Prostate gland (tissue), 2 donors: ENCODE data around the gene RGS11. TPM values are rescaled to one million over a fixed set of nuclear protein-coding genes. Genes with fewer than 3 reads are reported as not detected.
"Not testable (repeated sequence)": the region's sequence is repeated elsewhere in the genome, so short reads cannot be mapped to it uniquely, and the experiment has no call there.

Source experiments
- DNase-seq: peaks from one replicate; pipeline ENCODE4 v3.0.0-alpha.2; 2019; ENCODE audit warnings: low spot score
- H3K27ac ChIP-seq, 2 donors: fragments of 200-600 bp; sonication (generic); 2 replicates each; pipeline ENCODE4 v1.5.1; 2017 to 2019
- H3K27me3 ChIP-seq: fragments of 200-600 bp; sonication (generic); replicated peaks from 2 replicates; pipeline ENCODE4 v1.5.1; 2019; ENCODE audit not compliant: insufficient read depth
- H3K36me3 ChIP-seq, 2 donors: fragments of 200-600 bp; sonication (generic); 1 replicate in 1 of 2; 2 replicates in 1 of 2; pipeline versions ENCODE4 v1.5.1 to v1.8.1; 2017 to 2019
- H3K4me1 ChIP-seq: fragments of 200-600 bp; sonication (generic); replicated peaks from 2 replicates; pipeline ENCODE4 v1.5.1; 2019
- H3K4me3 ChIP-seq, 2 donors: fragments of 200-600 bp; sonication (generic); 2 replicates each; pipeline ENCODE4 v1.5.1; 2017 to 2019
- H3K9me3 ChIP-seq: fragments of 200-600 bp; sonication (generic); 2 replicates; pipeline ENCODE4 v1.5.1; 2017
- POLR2A ChIP-seq: fragments of 450-650 bp; IDR thresholded peaks from one replicate; pipeline ENCODE4 v1.6.1; 2016; ENCODE audit warnings: antibody characterized with exemption, mild to moderate bottlenecking
- POLR2AphosphoS5 ChIP-seq: sonication (generic); formaldehyde crosslinking; IDR thresholded peaks from one replicate; pipeline ENCODE4 v1.6.1; 2017; ENCODE audit warnings: antibody characterized with exemption
- WGBS: methylation state at CpG from one replicate; pipeline ENCODE4 v1.1.5; 2018; 5-methylcytosine and 5-hydroxymethylcytosine counted together
- intact Hi-C: fragments of 100-400 bp; cut with DNase I; formaldehyde crosslinking; loops from one replicate; pipeline ENCODE4 v1.14.2; 2022
- total RNA-seq, 2 donors: library from RNA; depleted of rRNA; stranded (reverse); fragments of >200 nt; gene quantifications; one replicate each; pipeline ENCODE4 v1.1.0, GENCODE V29; 2016
- TF ChIP-seq, protein P1 (sequence below), 4 experiments: fragments of 200-600 bp in 2 of 4; fragments of 450-650 bp in 2 of 4; sonication (generic) in 2 of 4; IDR thresholded peaks; 1 replicate in 3 of 4; 2 replicates in 1 of 4; pipeline ENCODE4 v1.5.1; 2016 to 2019; ENCODE audit warnings: antibody characterized with exemption in 4 of 4, mild to moderate bottlenecking in 2 of 4, moderate library complexity in 2 of 4

RGS11 gene
- total RNA-seq, 2 donors from 2014 or later, result 2.3 to 5.9 TPM

DNA sequence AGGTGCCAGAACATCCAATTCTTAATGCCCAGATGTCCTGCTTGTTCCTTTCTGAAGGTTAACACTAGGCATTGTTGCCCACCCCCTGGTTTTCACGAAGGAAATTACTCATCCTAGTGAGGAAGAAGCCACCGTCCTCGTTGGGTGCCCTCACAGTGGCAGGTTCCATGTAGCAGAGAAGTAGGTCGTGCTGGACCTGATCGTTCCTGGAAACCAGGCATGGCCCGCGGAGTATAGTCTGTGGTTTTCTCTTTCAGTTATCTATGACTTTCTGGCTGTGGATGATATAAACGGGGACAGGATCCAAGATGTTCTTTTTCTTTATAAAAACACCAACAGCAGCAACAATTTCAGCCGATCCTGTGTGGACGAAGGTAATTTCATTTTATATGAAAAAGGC lies 16.5 kb downstream of the RGS11 start:
- Histone ChIP-seq H3K36me3 (peaks cover 17% of the 10 kb centered on the region in 2 donors), H3K4me3 (no peak overlapping the region), H3K27me3 (no peaks in the 10 kb centered on the region), H3K4me1 (no peaks in the 10 kb centered on the region), H3K27ac (no peak overlapping the region), H3K9me3 (no peaks in the 10 kb centered on the region)
- intact Hi-C loops, result no loop called here
- no peak for DNase-seq
- WGBS, result 81% methylated on average over 10 of the region's 10 CpGs
- TF ChIP-seq POLR2AphosphoS5, result no peak
- no peak for TF ChIP-seq POLR2A
- TF ChIP-seq, protein P1, sequence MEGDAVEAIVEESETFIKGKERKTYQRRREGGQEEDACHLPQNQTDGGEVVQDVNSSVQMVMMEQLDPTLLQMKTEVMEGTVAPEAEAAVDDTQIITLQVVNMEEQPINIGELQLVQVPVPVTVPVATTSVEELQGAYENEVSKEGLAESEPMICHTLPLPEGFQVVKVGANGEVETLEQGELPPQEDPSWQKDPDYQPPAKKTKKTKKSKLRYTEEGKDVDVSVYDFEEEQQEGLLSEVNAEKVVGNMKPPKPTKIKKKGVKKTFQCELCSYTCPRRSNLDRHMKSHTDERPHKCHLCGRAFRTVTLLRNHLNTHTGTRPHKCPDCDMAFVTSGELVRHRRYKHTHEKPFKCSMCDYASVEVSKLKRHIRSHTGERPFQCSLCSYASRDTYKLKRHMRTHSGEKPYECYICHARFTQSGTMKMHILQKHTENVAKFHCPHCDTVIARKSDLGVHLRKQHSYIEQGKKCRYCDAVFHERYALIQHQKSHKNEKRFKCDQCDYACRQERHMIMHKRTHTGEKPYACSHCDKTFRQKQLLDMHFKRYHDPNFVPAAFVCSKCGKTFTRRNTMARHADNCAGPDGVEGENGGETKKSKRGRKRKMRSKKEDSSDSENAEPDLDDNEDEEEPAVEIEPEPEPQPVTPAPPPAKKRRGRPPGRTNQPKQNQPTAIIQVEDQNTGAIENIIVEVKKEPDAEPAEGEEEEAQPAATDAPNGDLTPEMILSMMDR (IDR thresholded peaks at IDR 0.05), result no peak

DNA sequence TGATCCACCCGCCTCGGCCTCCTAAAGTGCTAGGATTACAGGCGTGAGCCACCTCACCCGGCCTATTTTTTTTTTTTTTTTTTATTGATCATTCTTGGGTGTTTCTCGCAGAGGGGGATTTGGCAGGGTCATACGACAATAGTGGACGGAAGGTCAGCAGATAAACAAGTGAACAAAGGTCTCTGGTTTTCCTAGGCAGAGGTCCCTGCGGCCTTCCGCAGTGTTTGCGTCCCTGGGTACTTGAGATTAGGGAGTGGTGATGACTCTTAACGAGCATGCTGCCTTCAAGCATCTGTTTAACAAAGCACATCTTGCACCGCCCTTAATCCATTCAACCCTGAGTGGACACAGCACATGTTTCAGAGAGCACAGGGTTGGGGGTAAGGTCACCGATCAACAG lies 17.7 kb downstream of the RGS11 start:
- H3K4me3 ChIP-seq, DNase-seq, H3K27ac ChIP-seq, intact Hi-C loops, H3K4me1 ChIP-seq, H3K9me3 ChIP-seq, H3K27me3 ChIP-seq: not testable (repeated sequence)
- H3K36me3 ChIP-seq, result peaks cover 6 to 17% of the 10 kb centered on the region in 2 donors
- WGBS, result 94% methylated on average over 13 of the region's 13 CpGs

DNA sequence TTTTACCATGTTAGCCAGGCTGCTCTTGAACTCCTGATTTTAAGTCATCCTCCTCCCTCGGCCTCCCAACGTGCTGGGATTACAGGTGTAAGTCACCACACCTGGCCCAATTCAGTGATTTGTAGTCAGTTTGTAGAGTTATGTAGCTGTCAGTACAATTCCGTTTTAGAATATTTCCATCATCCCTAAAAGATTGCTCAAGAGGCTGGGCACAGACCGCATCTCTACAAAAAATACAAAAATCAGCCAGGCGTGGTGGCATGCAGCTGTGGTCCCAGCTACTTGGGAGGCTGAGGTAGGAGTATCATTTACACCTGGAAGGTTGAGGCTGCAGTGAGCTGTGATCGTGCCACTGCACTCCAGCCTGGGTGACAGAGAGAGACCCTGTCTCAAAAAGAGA lies 20.6 kb downstream of the RGS11 start:
- no peaks in the 10 kb centered on the region for H3K27me3 ChIP-seq

DNA sequence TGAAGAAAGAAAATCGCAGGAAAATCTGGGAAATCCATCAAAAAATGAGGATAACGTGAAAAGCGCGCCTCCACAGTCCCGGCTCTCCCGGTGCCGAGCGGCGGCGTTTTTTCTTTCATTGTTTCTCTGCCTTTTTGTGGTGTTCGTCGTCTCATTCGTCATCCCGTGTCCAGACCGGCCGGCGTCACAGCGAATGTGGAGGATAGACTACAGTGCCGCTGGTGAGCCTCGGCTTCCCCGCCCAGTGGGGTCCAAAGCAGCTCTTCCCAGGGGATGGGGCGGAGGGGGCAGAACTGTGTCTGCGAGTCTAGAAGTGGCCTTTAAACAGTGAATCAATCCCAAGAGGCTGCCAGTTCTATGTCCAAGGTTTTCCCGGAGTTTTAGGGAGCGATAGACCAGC lies 21.3 kb downstream of the RGS11 start:
- WGBS, result 98% methylated on average over 25 of the region's 25 CpGs
- TF ChIP-seq, protein P1 (IDR thresholded peaks at IDR 0.05), result no peak
- TF ChIP-seq POLR2A, result no peak
- TF ChIP-seq POLR2AphosphoS5, result no peak
- Histone ChIP-seq H3K36me3 (peaks cover 0 to 8% of the 10 kb centered on the region in 2 donors), H3K27me3 (no peaks in the 10 kb centered on the region), H3K9me3 (no peaks in the 10 kb centered on the region), H3K4me1 (no peaks in the 10 kb centered on the region), H3K27ac (no peak overlapping the region), H3K4me3 (no peak overlapping the region)
- DNase-seq, result no peak
- intact Hi-C loops, result no loop called here

More for the DNA sequence above, 20.6 kb downstream of the RGS11 start:
- Histone ChIP-seq H3K4me1 (no peaks in the 10 kb centered on the region), H3K27ac (no peak overlapping the region), H3K36me3 (peaks cover 0 to 13% of the 10 kb centered on the region in 2 donors), H3K4me3 (no peak overlapping the region), H3K9me3 (no peaks in the 10 kb centered on the region)
- TF ChIP-seq POLR2AphosphoS5 (no peak), POLR2A (no peak)
- TF ChIP-seq, protein P1 (IDR thresholded peaks at IDR 0.05), result no peak
- intact Hi-C loops, result no loop called here
- DNase-seq, result no peak
- WGBS, result 97% methylated on average over 6 of the region's 6 CpGs

DNA sequence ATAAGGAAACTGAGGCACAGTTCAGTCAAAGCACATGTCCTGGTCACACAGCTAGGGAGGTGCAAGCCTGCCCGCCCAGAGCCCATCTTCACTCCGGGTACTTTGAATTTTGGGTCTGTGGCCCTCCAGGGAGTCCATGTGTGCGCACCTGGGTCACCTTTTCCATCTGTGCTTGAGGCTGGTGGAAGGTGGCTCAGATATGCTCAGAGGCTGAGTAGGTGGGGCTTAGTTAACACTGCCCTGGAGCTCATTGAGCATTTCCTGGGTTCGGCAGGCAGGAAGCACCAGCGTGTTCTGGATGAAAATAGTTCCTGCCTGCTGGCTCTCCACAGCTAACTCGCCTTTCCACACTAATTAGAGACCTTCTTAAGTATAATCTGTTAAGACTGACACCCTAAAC lies 21.9 kb downstream of the RGS11 start:
- intact Hi-C loops, result no loop called here
- peaks cover 0 to 8% of the 10 kb centered on the region in 2 donors for H3K36me3 ChIP-seq
- H3K27ac ChIP-seq, result no peak overlapping the region

More for the DNA sequence above, 21.9 kb downstream of the RGS11 start:
- Histone ChIP-seq H3K4me3 (no peak overlapping the region), H3K4me1 (no peaks in the 10 kb centered on the region), H3K27me3 (no peaks in the 10 kb centered on the region), H3K9me3 (no peaks in the 10 kb centered on the region)
- 90% methylated on average over 6 of the region's 6 CpGs for WGBS
- TF ChIP-seq, protein P1 (IDR thresholded peaks at IDR 0.05), result no peak
- TF ChIP-seq POLR2AphosphoS5 (no peak), POLR2A (no peak)
- DNase-seq, result no peak
